ENCODE measurements around the gene ZNF134. TPM values are rescaled to one million over a fixed set of nuclear protein-coding genes. Genes with fewer than 3 reads are reported as not detected.

The ZNF134 gene
- polyA plus RNA-seq, 3 donors = 2.2 to 5.4 (median 3.3) TPM

- H3K27ac Mint-ChIP-seq = no peak overlapping the region
- H3K36me3 ChIP-seq (replicated peaks in 1 of 2; ENCODE audit: control insufficient read depth in 1 of 2, insufficient read depth in 2 of 2, low read length in 2 of 2) = peaks cover 31 to 46% of the 10 kb centered on the region in 2 donors
- intact Hi-C loops (cut with micrococcal nuclease) = loop anchor here in 1 of 2 donors (10.0 kb wide), 1 partner anchor 46 kb away; the partner anchor contains the start of gene ZNF549
Measured at GRCh38 chr19:57570707-57571106, 43.3 kb upstream of the ZNF134 start.

GRCh38 chr19:57572415-57572947, 41.6 kb upstream of the ZNF134 start:
- Histone ChIP-seq H3K79me2 (ENCODE audit: insufficient read depth, low read length) (no peaks in the 10 kb centered on the region), H4K20me1 (ENCODE audit: insufficient read depth, low read length) (no peaks in the 10 kb centered on the region), H3K36me3 (replicated peaks in 1 of 2; ENCODE audit: control insufficient read depth in 1 of 2, insufficient read depth in 2 of 2, low read length in 2 of 2) (peaks cover 31 to 59% of the 10 kb centered on the region in 2 donors), H3K27ac (ENCODE audit: low read depth in 1 of 2, low read length in 2 of 2) (no peak overlapping the region), H3K4me1 (ENCODE audit: control insufficient read depth in 1 of 2, insufficient read depth in 2 of 2, low read length in 2 of 2) (no peaks in the 10 kb centered on the region), H3K4me3 (replicated peaks in 1 of 3; ENCODE audit: low read depth in 2 of 3, low read length in 3 of 3) (peak overlapping the region in 1 of 3 experiments; percentile 54), H3K9me3 (replicated peaks in 1 of 2; ENCODE audit: control insufficient read depth in 1 of 2, insufficient read depth in 1 of 2, low read length in 2 of 2) (peaks cover 93 to 97% of the 10 kb centered on the region in 2 donors), H3K4me2 (replicated peaks; ENCODE audit: extremely low read depth, low read length, poor library complexity, severe bottlenecking) (no peak overlapping the region), H3K27me3 (ENCODE audit: control insufficient read depth in 2 of 2, insufficient read depth in 2 of 2, low read length in 2 of 2) (no peaks in the 10 kb centered on the region), H2AFZ (ENCODE audit: insufficient read depth, low read depth, low read length, poor library complexity, severe bottlenecking) (no peak overlapping the region), H3K9ac (ENCODE audit: insufficient read depth, low read length, poor library complexity, severe bottlenecking) (no peak overlapping the region)
- no peak overlapping the region for H3K27ac Mint-ChIP-seq
- peaks cover 0 to 5% (median 3%) of the 10 kb centered on the region in 3 donors for H3K27me3 Mint-ChIP-seq (ENCODE audit: low read depth in 3 of 3)
- H3K4me3 Mint-ChIP-seq = no peak overlapping the region
- no peak for TF ChIP-seq CTCF (IDR thresholded peaks at IDR 0.05)
- WGBS (ENCODE audit: insufficient coverage) = no CpG with 5 or more reads among the region's 3 CpGs
- peaks cover 5% of the 10 kb centered on the region for H3K4me1 Mint-ChIP-seq
- no peak for DNase-seq
- peaks cover 51 to 55% of the 10 kb centered on the region in 2 donors for H3K36me3 Mint-ChIP-seq
- intact Hi-C loops (cut with micrococcal nuclease) = loop anchor here in 1 of 2 donors (10.0 kb wide), 1 partner anchor 48 kb away; the partner anchor contains the start of gene ZNF549
- peaks cover 86 to 100% (median 98%) of the 10 kb centered on the region in 7 donors for H3K9me3 Mint-ChIP-seq

More at GRCh38 chr19:57570707-57571106, 43.3 kb upstream of the ZNF134 start:
- Histone ChIP-seq H3K4me3 (replicated peaks in 1 of 3; ENCODE audit: low read depth in 2 of 3, low read length in 3 of 3) (peak overlapping the region in 1 of 3 experiments; percentile 54), H4K20me1 (ENCODE audit: insufficient read depth, low read length) (no peaks in the 10 kb centered on the region), H2AFZ (ENCODE audit: insufficient read depth, low read depth, low read length, poor library complexity, severe bottlenecking) (no peak overlapping the region), H3K27me3 (ENCODE audit: control insufficient read depth in 2 of 2, insufficient read depth in 2 of 2, low read length in 2 of 2) (no peaks in the 10 kb centered on the region), H3K79me2 (ENCODE audit: insufficient read depth, low read length) (no peaks in the 10 kb centered on the region), H3K9me3 (replicated peaks in 1 of 2; ENCODE audit: control insufficient read depth in 1 of 2, insufficient read depth in 1 of 2, low read length in 2 of 2) (peaks cover 90 to 99% of the 10 kb centered on the region in 2 donors), H3K4me2 (replicated peaks; ENCODE audit: extremely low read depth, low read length, poor library complexity, severe bottlenecking) (no peak overlapping the region), H3K9ac (ENCODE audit: insufficient read depth, low read length, poor library complexity, severe bottlenecking) (no peak overlapping the region), H3K4me1 (ENCODE audit: control insufficient read depth in 1 of 2, insufficient read depth in 2 of 2, low read length in 2 of 2) (no peaks in the 10 kb centered on the region), H3K27ac (ENCODE audit: low read depth in 1 of 2, low read length in 2 of 2) (no peak overlapping the region)
- no peak overlapping the region for H3K4me3 Mint-ChIP-seq
- peaks cover 35 to 39% of the 10 kb centered on the region in 2 donors for H3K36me3 Mint-ChIP-seq
- DNase-seq = no peak
- H3K9me3 Mint-ChIP-seq = peaks cover 82 to 100% (median 99%) of the 10 kb centered on the region in 7 donors
- H3K27me3 Mint-ChIP-seq (ENCODE audit: low read depth in 3 of 3) = peaks cover 0 to 1% (median 0%) of the 10 kb centered on the region in 3 donors
- TF ChIP-seq CTCF (IDR thresholded peaks at IDR 0.05) = no peak
- H3K4me1 Mint-ChIP-seq = no peaks in the 10 kb centered on the region

All from CD14-positive monocyte (primary cell).